Stimulated activated CD4-positive, alpha-beta T cell treated with anti-CD3 and anti-CD28 coated beads, Interleukin-15, amount 100 ng/mL, for 1 hour (primary cell): ENCODE measurements around the gene TSG101.

Experiments used
- DNase-seq, 2 donors: peaks; one replicate each; pipeline ENCODE4 v3.0.0-alpha.2; 2020; ENCODE audit warnings: low read depth in 1 of 2, low spot score in 1 of 2

The TSG101 gene

GRCh38 chr11:18526521-18527296, at the start of gene TSG101:
TSS of gene TSG101 (minus strand) at chr11:18526942. CDS start at chr11:18526816, 126 bp downstream.
- peak; percentile 84 to 86 for DNase-seq

DNA sequence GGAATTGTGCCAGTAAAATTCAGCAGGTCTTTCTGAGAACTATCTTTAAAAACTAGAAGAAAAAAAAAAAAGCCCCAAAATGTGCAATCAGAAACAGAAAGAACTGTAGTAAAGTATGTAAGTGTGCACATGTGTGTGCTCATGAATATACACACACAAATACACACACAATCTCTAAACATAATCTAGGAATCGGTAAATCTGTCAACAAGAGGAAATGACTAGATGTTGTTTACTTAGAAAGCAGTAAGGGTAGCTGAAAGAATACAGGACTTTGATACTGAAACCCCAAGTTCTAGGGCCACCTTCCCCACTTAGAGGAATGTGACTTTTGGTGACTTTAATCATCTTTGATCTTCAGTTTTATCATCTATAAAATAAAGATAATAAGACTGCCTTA, 48.6 kb upstream of the TSG101 start:
- DNase-seq, result no peak

GRCh38 chr11:18567081-18567480, 40.3 kb upstream of the TSG101 start:
- no peak for DNase-seq

- DNase-seq, result no peak
These were observed 39.7 kb upstream of the TSG101 start for GRCh38 chr11:18566406-18566805.

DNA sequence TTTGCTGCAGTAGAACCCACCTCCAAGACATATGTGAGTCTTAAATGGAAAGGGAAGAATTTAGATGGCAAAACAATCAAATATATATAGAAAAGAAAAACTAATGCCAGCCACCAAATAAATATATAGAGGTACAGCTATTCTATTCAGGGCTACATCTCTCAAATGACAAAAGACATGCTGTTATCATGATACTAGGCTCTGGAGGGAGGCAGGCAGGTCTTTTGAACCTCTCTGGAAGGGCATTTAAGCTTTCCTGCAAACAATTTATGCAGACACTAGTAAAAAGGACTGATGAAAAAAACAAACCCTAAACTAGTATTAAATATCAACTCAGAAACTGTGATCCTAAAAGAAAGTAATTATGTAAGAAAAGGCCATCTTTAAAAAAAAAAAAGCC, 37.4 kb upstream of the TSG101 start:
- no peak for DNase-seq

DNA sequence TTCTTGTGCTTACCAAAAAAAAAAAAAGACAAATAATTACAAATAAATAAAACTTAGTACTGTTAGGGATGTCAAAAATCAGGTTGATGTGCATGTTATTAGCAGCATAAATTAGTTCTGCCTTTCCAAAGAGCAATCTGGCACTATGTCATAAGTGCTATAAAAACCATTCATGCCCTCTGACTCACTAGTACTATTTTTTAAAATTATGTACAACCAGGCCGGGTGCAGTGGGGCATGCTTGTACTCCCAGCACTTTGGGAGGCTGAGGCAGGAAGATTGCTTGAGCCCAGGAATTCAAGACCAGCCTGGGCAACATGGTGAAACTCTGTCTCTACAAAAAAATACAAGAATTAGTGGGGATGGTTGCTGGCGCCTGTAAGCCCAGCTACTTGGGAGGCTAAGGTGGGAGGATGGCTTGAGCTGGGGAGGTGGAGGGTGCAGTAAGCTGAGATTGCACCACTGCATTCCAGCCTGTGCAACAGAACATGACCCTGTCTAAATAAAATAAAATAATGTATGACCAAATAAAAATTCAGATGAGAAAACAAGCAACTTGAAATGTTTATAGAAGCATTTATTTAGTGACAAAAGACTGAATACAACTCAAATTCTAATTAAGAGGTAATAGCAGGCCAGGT, 36.5 kb upstream of the TSG101 start:
- DNase-seq, result no peak

DNA sequence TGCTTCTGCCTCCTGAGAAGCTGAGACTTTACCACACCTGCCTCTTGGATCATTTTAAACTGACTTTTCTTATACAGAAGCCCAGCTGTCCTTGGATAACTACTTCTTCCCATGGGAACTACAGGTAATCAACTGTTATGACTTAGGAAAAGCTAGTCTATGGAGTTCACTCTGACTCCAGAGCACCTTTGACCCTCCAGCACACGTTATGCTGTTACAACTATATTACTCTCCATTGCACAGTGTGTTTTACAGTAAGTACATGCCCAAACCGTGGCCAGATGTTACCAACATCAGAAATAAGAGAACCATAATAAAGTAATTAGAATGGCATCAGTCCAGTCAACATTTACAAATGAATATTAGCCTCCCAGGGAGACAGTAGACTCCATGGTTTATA, 21.3 kb upstream of the TSG101 start:
- no peak for DNase-seq

DNA sequence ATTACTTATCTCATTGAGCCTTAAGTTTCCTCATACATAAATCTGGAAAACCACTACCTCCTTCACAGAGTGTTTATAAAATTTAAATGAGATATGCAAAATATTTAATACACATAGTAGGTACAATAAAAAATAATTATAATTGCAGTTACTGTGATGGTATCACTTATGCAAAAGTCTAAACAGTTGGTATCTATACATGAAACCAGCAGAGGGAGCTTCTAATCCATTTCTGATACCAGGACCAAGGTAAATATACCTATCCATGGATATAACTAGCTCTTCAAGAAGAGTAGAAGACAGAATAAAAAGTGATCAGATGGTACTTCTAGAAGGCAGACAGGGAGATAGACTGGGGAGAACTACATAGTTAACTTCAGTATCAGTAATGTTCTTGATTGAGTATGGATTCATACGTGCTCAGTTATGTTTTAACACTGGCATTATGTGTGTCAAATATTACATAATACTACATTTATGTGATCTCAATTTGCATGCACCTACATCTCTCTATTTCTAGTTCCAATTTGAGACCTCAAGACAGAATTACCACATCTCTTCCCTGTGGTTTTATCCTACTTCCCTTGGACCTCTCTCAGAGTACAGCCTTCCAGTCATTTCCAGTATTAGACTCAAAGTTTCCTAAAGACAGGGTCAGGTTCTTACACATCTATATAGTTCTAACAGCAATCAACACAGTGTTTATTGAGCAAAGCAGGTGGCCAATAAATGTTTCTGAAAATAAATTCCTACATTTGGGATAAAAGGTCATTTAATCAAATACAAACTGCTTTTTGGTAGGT, 13.7 kb upstream of the TSG101 start:
- DNase-seq, result no peak

- DNase-seq, result no peak
These were observed 9.5 kb upstream of the TSG101 start for GRCh38 chr11:18536209-18536608.

DNA sequence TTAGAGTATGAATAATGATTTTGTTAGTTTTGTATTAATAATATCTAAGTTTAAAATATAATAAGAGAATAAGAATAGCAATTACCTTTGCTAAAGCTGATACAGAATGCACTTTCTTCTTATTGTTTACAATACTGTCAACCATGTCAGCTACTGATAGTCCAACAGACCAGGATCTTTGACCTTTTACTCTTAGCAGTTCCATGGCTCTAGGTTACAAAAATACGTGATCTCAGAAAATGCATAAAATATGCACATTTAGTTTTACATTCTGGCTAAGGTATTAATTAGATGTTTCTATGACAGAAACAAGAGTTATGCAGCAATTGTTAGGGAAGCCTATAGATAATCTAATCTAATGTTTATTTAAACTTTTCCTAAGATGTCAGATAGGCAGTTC, 7.5 kb upstream of the TSG101 start:
- DNase-seq, result no peak

DNA sequence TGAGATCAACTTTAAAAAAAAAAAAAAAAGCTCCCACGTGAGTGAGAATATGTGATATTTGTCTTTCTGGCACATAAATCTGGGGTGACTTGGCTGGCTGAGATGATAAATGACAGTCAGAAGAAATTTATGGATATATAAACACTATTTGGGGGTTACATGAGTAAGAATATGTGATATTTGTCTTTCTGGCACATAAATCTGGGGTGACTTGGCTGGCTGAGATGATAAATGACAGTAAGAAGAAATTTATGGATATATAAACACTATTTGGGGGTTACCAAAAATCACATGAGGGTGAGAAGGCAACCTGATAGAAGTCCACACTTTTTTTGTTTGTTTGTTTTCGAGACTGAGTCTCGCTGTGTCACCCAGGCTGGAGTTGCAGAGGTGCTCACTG, 6.6 kb upstream of the TSG101 start:
- DNase-seq, result no peak

DNA sequence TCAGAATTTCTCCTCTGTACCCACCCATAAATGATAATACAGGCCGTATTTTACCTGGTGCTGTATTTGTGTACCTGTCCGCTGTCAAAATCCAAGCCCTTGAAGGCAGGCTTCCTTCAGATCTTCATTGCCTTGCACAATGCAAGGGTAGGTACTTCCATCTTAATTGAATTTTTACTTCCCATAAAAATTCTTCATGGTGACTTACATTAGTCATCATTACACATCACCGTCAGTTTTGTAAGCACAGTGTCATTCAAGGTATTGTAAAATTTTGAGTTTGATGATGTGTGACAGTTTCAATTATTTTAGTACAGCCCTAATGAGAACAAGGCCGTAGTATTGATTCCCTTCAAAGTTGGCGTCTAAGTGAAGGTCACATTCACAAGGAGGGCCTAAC, 770 bp upstream of the TSG101 start:
- no peak for DNase-seq

DNA sequence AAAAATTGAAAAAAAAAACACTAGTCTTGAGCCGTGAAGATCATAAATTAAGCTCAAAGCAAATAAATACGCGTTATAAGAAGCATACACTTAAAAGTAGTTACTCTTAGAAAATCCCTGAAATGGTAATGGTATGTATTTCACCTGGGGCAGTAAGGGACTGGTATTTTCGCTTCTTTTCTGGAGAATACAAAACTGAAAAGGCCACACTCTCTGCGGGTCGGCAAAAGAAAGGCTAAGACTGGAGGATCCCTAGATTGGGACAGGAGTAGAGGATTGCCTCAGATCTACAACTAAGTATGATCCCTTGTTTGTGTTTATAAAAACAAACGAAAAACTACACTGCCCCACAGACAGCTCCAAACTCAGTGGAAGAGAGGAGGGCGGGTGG, 617 bp downstream of the TSG101 start:
- no peak for DNase-seq

DNA sequence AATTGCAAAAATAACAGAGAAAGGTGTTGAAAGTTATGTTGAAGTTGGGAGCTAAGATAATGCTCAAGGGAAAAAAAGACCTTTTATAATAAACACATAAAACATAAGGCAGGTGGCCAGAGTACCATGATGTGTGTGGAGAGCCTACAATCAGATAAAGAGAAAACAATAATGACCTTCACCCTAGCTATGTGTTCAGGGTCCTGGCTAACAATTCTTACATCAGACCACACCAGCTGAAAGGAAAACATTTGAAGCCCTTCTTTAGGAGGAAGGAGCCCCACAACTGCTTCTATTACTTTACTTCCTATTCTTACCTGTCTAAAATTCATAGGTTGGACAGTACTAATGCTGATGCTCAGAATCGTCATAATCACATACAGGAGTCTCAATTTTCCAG, 2.5 kb downstream of the TSG101 start:
- no peak for DNase-seq

- no peak for DNase-seq
These were observed 3.7 kb downstream of the TSG101 start for GRCh38 chr11:18523084-18523483.

DNA sequence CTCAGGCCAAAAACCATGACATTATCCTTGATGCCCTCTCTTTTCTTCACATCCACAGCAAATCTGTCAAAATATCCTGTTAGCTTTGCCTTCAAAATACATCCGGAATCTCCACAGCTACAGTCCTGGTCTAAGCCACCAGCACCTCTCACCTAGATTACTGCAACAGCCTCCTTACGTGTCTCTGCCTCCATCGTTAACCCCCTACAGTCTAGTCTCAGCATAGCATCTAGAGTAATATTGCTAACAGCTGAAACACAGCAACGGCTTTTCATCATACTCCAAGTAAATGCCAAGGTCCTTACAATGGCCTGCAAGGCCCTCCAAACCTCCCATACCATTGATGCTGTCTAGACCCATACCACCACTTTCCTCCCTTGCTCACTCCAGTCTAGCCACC, 4.4 kb downstream of the TSG101 start:
- DNase-seq, result no peak

DNA sequence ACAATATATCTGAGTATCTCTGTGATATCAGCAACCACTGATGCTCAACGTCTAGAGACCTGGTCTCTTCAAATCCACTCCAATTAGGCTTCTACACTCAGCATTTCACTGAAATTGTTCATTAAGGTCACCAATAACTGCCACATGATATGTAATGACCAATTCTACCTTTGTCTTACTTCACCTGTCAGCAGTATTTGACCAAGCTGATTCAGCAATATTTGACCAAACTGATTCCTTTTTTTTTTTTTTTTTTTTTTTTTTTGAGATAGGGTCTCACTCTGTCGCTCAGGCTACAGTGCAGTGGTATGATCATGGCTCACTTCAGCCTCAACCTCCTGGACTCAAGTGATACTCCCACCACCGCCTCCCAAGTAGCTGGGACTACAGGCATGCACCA, 5.6 kb downstream of the TSG101 start:
- no peak for DNase-seq

DNA sequence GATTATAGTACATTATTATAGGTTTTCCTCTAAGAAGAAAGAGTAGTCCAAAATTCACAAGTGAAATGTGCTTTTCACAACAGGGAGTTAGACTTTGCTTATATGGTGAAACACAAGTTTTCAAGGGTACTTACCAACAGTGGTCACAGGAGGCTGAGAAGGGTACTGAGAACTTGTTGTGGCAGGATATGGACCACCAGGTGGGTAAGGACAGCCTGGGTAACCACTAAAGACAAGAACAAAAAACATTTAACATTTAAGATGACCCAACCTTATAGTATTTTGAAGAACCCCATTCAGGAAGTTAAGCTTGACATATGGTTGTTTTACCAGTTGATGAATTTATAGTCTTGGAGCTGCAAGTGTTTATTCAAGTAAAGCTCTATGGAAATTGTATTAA, 24.4 kb downstream of the TSG101 start:
- DNase-seq, result no peak

- no peak for DNase-seq
These were observed 25.1 kb downstream of the TSG101 start for GRCh38 chr11:18501629-18502028.

DNA sequence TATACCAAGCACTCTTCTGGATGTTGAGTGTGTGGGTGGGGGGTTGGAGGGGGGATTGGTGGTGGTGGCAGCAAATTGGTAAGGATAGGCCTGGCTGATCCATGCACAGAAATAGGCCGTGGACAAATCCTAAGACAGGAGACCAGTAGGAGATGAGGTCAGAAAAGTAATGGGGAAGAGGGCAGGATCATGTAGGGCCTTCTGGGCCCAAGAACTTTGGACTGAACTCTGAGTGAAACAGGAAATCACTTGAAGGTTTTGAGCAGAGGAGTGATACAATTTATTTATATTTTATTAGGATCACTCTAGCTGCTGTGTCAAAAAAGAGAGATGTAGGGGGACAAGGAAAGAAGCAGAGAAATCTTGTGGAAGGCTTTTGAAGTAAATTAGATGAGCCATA, 28.7 kb downstream of the TSG101 start:
- no peak for DNase-seq

DNA sequence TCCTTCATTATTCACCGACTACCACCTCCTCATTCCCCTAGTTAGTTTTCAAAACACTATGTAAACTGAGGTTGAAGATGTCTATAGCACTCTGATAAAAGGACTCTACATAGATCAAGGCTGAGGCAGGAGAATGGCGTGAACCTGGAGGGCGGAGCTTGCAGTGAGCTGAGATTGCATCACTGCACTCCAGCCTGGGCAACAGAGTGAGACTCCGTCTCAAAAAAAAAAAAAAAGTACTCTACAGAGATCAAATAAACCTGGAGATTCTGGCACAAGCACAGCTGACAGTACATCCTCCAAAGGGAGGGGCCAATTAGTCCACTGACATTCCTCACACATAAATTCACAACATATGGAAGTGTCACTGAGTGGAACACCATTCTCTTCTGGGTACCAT, 31.0 kb downstream of the TSG101 start:
- no peak for DNase-seq

DNA sequence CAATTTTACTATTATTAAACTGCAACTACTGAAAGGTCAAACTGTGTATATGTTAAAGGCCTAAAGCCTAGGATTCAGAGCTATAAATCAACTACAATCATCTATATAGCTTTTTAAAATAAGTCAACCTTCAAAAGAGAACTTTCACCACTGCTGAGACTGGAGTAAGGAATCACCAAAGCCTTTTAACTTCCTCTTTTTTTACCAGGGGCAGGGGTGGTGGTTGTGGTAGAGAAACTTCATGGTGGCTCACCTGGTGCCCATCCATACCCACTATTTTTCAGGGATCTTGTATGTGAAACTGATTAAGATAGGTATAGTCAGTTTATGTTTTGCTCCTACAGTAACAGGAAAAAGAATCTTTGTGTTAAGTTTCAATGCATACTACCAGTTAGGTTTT, 31.5 kb downstream of the TSG101 start:
- DNase-seq, result no peak
